ENCODE measurements around the gene ADAM15. TPM values are rescaled to one million over a fixed set of nuclear protein-coding genes. Genes with fewer than 3 reads are reported as not detected.

Gene ADAM15
- total RNA-seq, 1 experiment from 2014 or later, result 187 TPM

GRCh38 chr1:155019377-155020245 is 31.5 kb upstream of the ADAM15 start:
- intact Hi-C loops (cut with micrococcal nuclease; ENCODE audit: unreplicated experiment), result no loop called here

GRCh38 chr1:155022136-155022926 is 28.8 kb upstream of the ADAM15 start:
- H3K4me2 ChIP-seq, result peak overlapping the region; percentile 38; the same call in 1 of the 2 replicates
- intact Hi-C loops (cut with micrococcal nuclease; ENCODE audit: unreplicated experiment), result loop anchor here (2.0 kb wide), 1 partner anchor 16 kb away; no protein-coding TSS in a partner anchor
- H3K4me3 ChIP-seq, result no peak overlapping the region
- H3K36me3 ChIP-seq (ENCODE audit: low read depth), result no peaks in the 10 kb centered on the region
- H3K4me1 ChIP-seq (replicated peaks; ENCODE audit: insufficient read depth), result peaks cover 62% of the 10 kb centered on the region
- no TSS peak for BruUV-seq (replicated peaks)
- no peak for TF ChIP-seq CTCF (conservative IDR thresholded peaks at IDR 0.05)
- no peak for TF ChIP-seq EZH2 (IDR thresholded peaks at IDR 0.05; ENCODE audit: low read depth)
- H3K27me3 ChIP-seq (ENCODE audit: insufficient read depth, low read depth), result no peaks in the 10 kb centered on the region
- H3K27ac ChIP-seq, result no peak overlapping the region
- ChIA-PET CTCF (interaction anchor here (1.0 to 1.6 kb wide), 2 partner anchors 17 to 22 kb away, joined by 3 to 8 read pairs; no protein-coding TSS in a partner anchor), POLR2A (ENCODE audit: unreplicated experiment) (interaction anchor here (0.5 to 0.7 kb wide), 5 partner anchors 16 to 34 kb away, joined by 3 to 6 read pairs (median 3); no protein-coding TSS in a partner anchor)
- no peaks in the 10 kb centered on the region for H3K9me3 ChIP-seq (ENCODE audit: insufficient read depth, low read depth)
- DNase-seq, result peak; percentile 53 to 65
- no peaks in the 10 kb centered on the region for H4K20me1 ChIP-seq (ENCODE audit: insufficient read depth)
- no peak overlapping the region for H2AFZ ChIP-seq
- peaks cover 20% of the 10 kb centered on the region; the same call in 1 of the 2 replicates for H3F3A ChIP-seq (ENCODE audit: insufficient read depth, low read depth)
- no peaks in the 10 kb centered on the region for H3K79me2 ChIP-seq (ENCODE audit: low read depth)
- no peaks in the 10 kb centered on the region for H3K9me2 ChIP-seq (ENCODE audit: insufficient read depth)

More at GRCh38 chr1:155019377-155020245, 31.5 kb upstream of the ADAM15 start:
- Histone ChIP-seq H2AFZ (no peak overlapping the region), H3K27me3 (ENCODE audit: insufficient read depth, low read depth) (no peaks in the 10 kb centered on the region), H3K27ac (no peak overlapping the region), H3K4me3 (no peak overlapping the region), H3K4me1 (replicated peaks; ENCODE audit: insufficient read depth) (peaks cover 45% of the 10 kb centered on the region), H3K9me3 (ENCODE audit: insufficient read depth, low read depth) (no peaks in the 10 kb centered on the region), H3K79me2 (ENCODE audit: low read depth) (no peaks in the 10 kb centered on the region), H3K36me3 (ENCODE audit: low read depth) (no peaks in the 10 kb centered on the region), H3F3A (ENCODE audit: insufficient read depth, low read depth) (peaks cover 26% of the 10 kb centered on the region), H3K4me2 (peak overlapping the region; percentile 13; the same call in 1 of the 2 replicates), H4K20me1 (ENCODE audit: insufficient read depth) (no peaks in the 10 kb centered on the region), H3K9me2 (ENCODE audit: insufficient read depth) (no peaks in the 10 kb centered on the region)
- no TSS peak for BruUV-seq (replicated peaks)
- POLR2A ChIA-PET (ENCODE audit: unreplicated experiment), result interaction anchor here (1.0 kb wide), 1 partner anchor 49 kb away, joined by 3 read pairs; the partner anchor contains the start of gene SHC1
- no peak for DNase-seq
- CTCF ChIA-PET, result no interaction called here
- TF ChIP-seq CTCF (conservative IDR thresholded peaks at IDR 0.05), result no peak
- no peak for TF ChIP-seq EZH2 (IDR thresholded peaks at IDR 0.05; ENCODE audit: low read depth)

GRCh38 chr1:155022927-155023236 is 28.2 kb upstream of the ADAM15 start:
- POLR2A ChIA-PET (ENCODE audit: unreplicated experiment), result interaction anchor here (0.6 to 0.7 kb wide), 2 partner anchors 15 to 21 kb away, joined by 3 read pairs; no protein-coding TSS in a partner anchor
- Histone ChIP-seq H3K36me3 (ENCODE audit: low read depth) (no peaks in the 10 kb centered on the region), H3K27me3 (ENCODE audit: insufficient read depth, low read depth) (no peaks in the 10 kb centered on the region), H4K20me1 (ENCODE audit: insufficient read depth) (no peaks in the 10 kb centered on the region), H3K4me3 (no peak overlapping the region), H3K9me2 (ENCODE audit: insufficient read depth) (no peaks in the 10 kb centered on the region), H3K79me2 (ENCODE audit: low read depth) (no peaks in the 10 kb centered on the region), H3K4me1 (replicated peaks; ENCODE audit: insufficient read depth) (peaks cover 62% of the 10 kb centered on the region), H3K27ac (no peak overlapping the region), H2AFZ (no peak overlapping the region), H3K9me3 (ENCODE audit: insufficient read depth, low read depth) (no peaks in the 10 kb centered on the region), H3F3A (ENCODE audit: insufficient read depth, low read depth) (peaks cover 20% of the 10 kb centered on the region; the same call in 1 of the 2 replicates), H3K4me2 (peak overlapping the region; percentile 15; the same call in 1 of the 2 replicates)
- no peak for TF ChIP-seq EZH2 (IDR thresholded peaks at IDR 0.05; ENCODE audit: low read depth)
- no peak for TF ChIP-seq CTCF (conservative IDR thresholded peaks at IDR 0.05)
- peak in 1 of 2 experiments; percentile 55 for DNase-seq
- CTCF ChIA-PET, result interaction anchor here (0.9 to 1.6 kb wide), 3 partner anchors 16 to 28 kb away, joined by 3 to 8 read pairs (median 4); no protein-coding TSS in a partner anchor
- intact Hi-C loops (cut with micrococcal nuclease; ENCODE audit: unreplicated experiment), result loop anchor here (2.0 kb wide), 1 partner anchor 16 kb away; no protein-coding TSS in a partner anchor
- no TSS peak for BruUV-seq (replicated peaks)

Data from PC-9 (cell line).